Aorta (tissue), 5 donors: ENCODE measurements around the gene TERB1. TPM values are rescaled to one million over a fixed set of nuclear protein-coding genes. Genes with fewer than 3 reads are reported as not detected.
A peak's percentile ranks its signal among the peaks of the same experiment; 100 is the strongest.

Experiments
- ATAC-seq: fragments of 200-7000 bp; cut with Tn5 transposase; one replicate; pipeline ENCODE4 v1.9.1; 2022; ENCODE audit warnings: moderate library complexity; ENCODE audit not compliant: low FRiP score
- DNase-seq, 2 donors: peaks; one replicate each; pipeline ENCODE4 v3.0.0-alpha.2; 2020
- H3K27ac ChIP-seq, 2 donors: one replicate each; pipeline ENCODE4 v1.5.1; 2013; ENCODE audit warnings: low read length in 2 of 2, mild to moderate bottlenecking in 2 of 2, moderate library complexity in 2 of 2, control low read depth in 1 of 2, inconsistent platforms in 1 of 2, low read depth in 1 of 2
- H3K27me3 ChIP-seq, 2 donors: one replicate each; pipeline ENCODE4 v1.6.1; 2013; ENCODE audit warnings: control low read depth in 1 of 2, low read length in 1 of 2, mild to moderate bottlenecking in 1 of 2, moderate library complexity in 1 of 2; ENCODE audit not compliant: insufficient read depth in 2 of 2, control insufficient read depth in 1 of 2
- H3K36me3 ChIP-seq, 2 donors: one replicate each; pipeline ENCODE4 v1.6.1; 2013; ENCODE audit warnings: control low read depth in 1 of 2, low read length in 1 of 2, mild to moderate bottlenecking in 1 of 2; ENCODE audit not compliant: insufficient read depth in 2 of 2, control insufficient read depth in 1 of 2
- H3K4me1 ChIP-seq, 2 donors: one replicate each; pipeline ENCODE4 v1.6.1; 2013; ENCODE audit warnings: low read length in 2 of 2, control low read depth in 1 of 2, mild to moderate bottlenecking in 1 of 2, moderate library complexity in 1 of 2; ENCODE audit not compliant: insufficient read depth in 2 of 2, control insufficient read depth in 1 of 2
- H3K4me3 ChIP-seq, 2 donors: one replicate each; pipeline ENCODE4 v1.5.1; 2013; ENCODE audit warnings: low read length in 2 of 2, control low read depth in 1 of 2, mild to moderate bottlenecking in 1 of 2
- H3K9me3 ChIP-seq: one replicate; pipeline ENCODE4 v1.6.1; 2013; ENCODE audit warnings: mild to moderate bottlenecking, low read length; ENCODE audit not compliant: control insufficient read depth
- WGBS, 2 donors: extraction: QIAGEN DNeasy Blood & Tissue Kit; methylation state at CpG; one replicate each; pipeline ENCODE4 v1.1.7; 2013; 5-methylcytosine and 5-hydroxymethylcytosine counted together
- intact Hi-C, 2 donors: fragments of 100-400 bp; cut with DNase I; formaldehyde crosslinking; loops; one replicate each; pipeline versions ENCODE4 v1.14.2 to v1.15.0; 2022
- polyA plus RNA-seq, 2 donors: library from polyadenylated mRNA; stranded (reverse); fragments of 200-250 nt; gene quantifications; one replicate each; pipeline ENCODE4 v1.2.3, GENCODE V29; 2013
- total RNA-seq, 2 donors: library from RNA; stranded (reverse); fragmentation: NEBNext Ultra II Directional; extraction: Animal tissue kit (Norgen Biotek cat#: 25700); gene quantifications; one replicate each; pipeline ENCODE4 v1.2.1, GENCODE V29; 2021
- donor health status: healthy with polysubstance abuse.
- donor health status: Bipolar disorder and iron deficiency.
- donor health status: DM: no; HTN: no; CAD: no.
- donor health status: DM: no; HTN: no; CAD: no.
- donor health status: DM: yes; HTN: yes; CAD: no.

TERB1 gene
- total and polyA plus RNA-seq, 4 donors = not detected

DNA sequence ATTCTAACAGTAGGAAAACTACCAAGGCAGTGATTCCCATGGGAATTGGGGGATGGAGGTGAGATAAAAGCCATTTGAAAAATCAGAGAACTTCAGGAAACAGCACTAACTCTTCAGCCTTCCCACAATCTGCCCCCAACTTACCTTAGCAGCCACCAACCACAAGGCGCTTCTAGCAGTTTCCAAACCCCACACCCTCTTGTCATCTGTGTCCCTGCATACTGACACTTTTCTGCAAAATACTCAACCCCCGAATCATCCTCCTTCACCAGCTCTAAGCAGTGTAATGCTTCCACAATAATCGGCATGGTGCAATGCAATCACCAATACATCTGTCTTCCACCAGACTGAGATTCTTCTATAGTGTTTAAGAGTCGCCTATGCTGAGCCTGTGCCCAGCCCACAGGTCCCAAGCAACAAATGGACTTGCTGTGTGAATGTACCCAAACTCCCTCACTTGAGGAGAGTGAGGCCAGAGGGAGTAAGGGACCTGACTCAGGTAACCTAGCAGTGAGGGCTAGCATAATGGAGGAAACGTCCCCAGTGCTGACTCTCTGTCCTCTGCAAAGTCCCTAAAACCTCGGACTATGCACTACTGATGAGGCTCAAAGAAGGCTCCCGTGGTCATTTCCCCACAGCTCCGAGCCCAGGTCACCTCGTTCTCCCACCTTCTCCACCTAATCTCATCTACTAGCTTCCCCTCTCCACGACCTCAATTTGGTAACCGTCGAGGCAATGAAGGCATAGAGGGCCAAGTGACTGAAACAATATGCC is 50.9 kb downstream of the TERB1 start:
- H3K36me3 ChIP-seq = peaks cover 0 to 3% of the 10 kb centered on the region in 2 donors
- 13 to 16% methylated on average over 12 of the region's 12 CpGs for WGBS, 2 donors
- H3K9me3 ChIP-seq = no peaks in the 10 kb centered on the region
- no peak for DNase-seq
- peaks cover 0 to 4% of the 10 kb centered on the region in 2 donors for H3K4me1 ChIP-seq
- no peaks in the 10 kb centered on the region for H3K27me3 ChIP-seq
- no peak for ATAC-seq
- intact Hi-C loops = loop anchor here in 1 of 2 donors (5.0 kb wide), 2 partner anchors 88 to 143 kb away; no protein-coding TSS in a partner anchor
- no peak overlapping the region for H3K27ac ChIP-seq
- peak overlapping the region; percentile 77 to 92 for H3K4me3 ChIP-seq

DNA sequence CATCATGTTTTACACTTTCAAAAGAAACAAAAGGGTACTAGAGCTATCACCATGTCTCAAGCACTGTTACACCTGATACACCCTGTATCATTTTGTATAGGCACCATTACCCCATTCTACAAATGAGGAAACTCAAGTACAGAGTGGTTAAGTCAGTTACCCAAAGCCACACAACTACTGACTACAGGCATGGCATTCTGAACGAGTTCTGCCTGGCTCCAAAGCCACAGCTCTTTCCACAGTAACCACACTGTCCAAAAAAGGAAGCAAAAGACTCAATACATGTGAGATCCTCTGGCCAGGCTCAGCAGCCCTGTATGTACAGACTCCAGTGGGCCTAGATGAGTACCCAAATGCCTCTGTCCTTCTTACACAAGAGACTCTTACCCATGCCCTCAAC is 54.7 kb downstream of the TERB1 start:
- DNase-seq = no peak

DNA sequence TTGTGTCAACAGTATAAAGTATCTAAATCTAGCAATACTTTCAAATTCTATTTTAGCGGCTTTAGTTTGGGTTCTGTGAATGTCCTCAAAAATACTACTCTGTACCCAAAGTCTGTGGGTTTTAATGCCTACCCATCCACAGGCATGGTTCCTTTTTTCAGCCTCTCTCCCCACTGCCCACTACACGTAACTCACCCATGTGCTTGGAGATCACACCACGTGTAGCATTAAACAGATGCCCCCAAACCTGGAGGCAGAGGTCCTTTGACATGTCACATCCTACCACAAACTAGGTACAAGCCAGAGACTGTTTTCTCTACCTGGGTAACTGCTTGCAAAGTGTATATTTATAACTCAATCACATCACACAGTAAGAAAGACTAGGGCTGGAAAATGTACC is 55.3 kb downstream of the TERB1 start:
- H3K36me3 ChIP-seq = peaks cover 0 to 3% of the 10 kb centered on the region in 2 donors
- H3K9me3 ChIP-seq = no peaks in the 10 kb centered on the region
- no peaks in the 10 kb centered on the region for H3K27me3 ChIP-seq
- H3K4me3 ChIP-seq = no peak overlapping the region
- no peak for DNase-seq
- intact Hi-C loops = no loop called here
- 71 to 72% methylated on average over 3 of the region's 3 CpGs for WGBS, 2 donors
- ATAC-seq = no peak
- no peak overlapping the region for H3K27ac ChIP-seq
- H3K4me1 ChIP-seq = peaks cover 1 to 4% of the 10 kb centered on the region in 2 donors

More for the DNA sequence above, 54.7 kb downstream of the TERB1 start:
- H3K4me3 ChIP-seq = no peak overlapping the region
- no peak overlapping the region for H3K27ac ChIP-seq
- ATAC-seq = no peak
- peaks cover 0 to 3% of the 10 kb centered on the region in 2 donors for H3K36me3 ChIP-seq
- intact Hi-C loops = no loop called here
- 0 to 4% methylated on average over 1 of the region's 1 CpG for WGBS, 2 donors
- no peaks in the 10 kb centered on the region for H3K9me3 ChIP-seq
- H3K4me1 ChIP-seq = peaks cover 1 to 4% of the 10 kb centered on the region in 2 donors
- H3K27me3 ChIP-seq = no peaks in the 10 kb centered on the region

- 65 to 66% methylated on average over 10 of the region's 10 CpGs for WGBS, 2 donors
- H3K4me1 ChIP-seq = peaks cover 0 to 1% of the 10 kb centered on the region in 2 donors
- peak overlapping the region in 1 of 2 donors; percentile 76 for H3K27ac ChIP-seq
- ATAC-seq (no peak), DNase-seq (no peak)
- no peak overlapping the region for H3K4me3 ChIP-seq
- intact Hi-C loops = no loop called here
- H3K27me3 ChIP-seq = no peaks in the 10 kb centered on the region
- peaks cover 3 to 5% of the 10 kb centered on the region in 2 donors for H3K36me3 ChIP-seq
- no peaks in the 10 kb centered on the region for H3K9me3 ChIP-seq
Observed at GRCh38 chr16:66741950-66742808, 59.2 kb downstream of the TERB1 start.

GRCh38 chr16:66741169-66741900 is 60.0 kb downstream of the TERB1 start:
- H3K36me3 ChIP-seq = peaks cover 3 to 5% of the 10 kb centered on the region in 2 donors
- peak; percentile 96 for ATAC-seq
- peaks cover 0 to 1% of the 10 kb centered on the region in 2 donors for H3K4me1 ChIP-seq
- peak overlapping the region in 1 of 2 donors; percentile 80 for H3K27ac ChIP-seq
- intact Hi-C loops = no loop called here
- no peak overlapping the region for H3K4me3 ChIP-seq
- DNase-seq = peak; percentile 92 to 93
- no peaks in the 10 kb centered on the region for H3K27me3 ChIP-seq
- 14 to 16% methylated on average over 10 of the region's 10 CpGs for WGBS, 2 donors
- no peaks in the 10 kb centered on the region for H3K9me3 ChIP-seq

DNA sequence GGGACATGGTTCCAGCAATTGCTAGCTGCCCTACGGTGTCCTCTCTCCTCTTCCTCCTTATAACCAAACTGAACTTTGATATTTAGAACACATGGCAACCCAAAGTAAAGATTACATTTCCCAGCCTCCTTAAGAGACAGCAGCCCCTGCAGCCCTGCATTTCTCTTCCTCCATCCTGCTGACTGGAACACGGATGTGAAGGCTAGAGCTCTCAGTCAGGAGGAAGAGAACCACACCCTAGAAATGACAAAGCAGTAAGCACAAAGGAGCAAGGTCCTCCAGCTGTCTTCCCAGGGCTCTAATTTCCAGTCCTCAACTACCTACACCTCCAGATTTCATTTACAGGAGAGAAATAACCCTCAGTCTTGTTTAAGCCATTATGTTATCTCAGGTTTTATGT is 60.9 kb downstream of the TERB1 start:
- H3K4me3 ChIP-seq = no peak overlapping the region
- intact Hi-C loops = no loop called here
- WGBS, 2 donors = 76 to 78% methylated on average over 2 of the region's 2 CpGs
- DNase-seq = no peak
- peaks cover 2 to 5% of the 10 kb centered on the region in 2 donors for H3K36me3 ChIP-seq
- peak; percentile 51 for ATAC-seq
- no peak overlapping the region for H3K27ac ChIP-seq
- peaks cover 0 to 1% of the 10 kb centered on the region in 2 donors for H3K4me1 ChIP-seq
- H3K9me3 ChIP-seq = no peaks in the 10 kb centered on the region
- no peaks in the 10 kb centered on the region for H3K27me3 ChIP-seq

DNA sequence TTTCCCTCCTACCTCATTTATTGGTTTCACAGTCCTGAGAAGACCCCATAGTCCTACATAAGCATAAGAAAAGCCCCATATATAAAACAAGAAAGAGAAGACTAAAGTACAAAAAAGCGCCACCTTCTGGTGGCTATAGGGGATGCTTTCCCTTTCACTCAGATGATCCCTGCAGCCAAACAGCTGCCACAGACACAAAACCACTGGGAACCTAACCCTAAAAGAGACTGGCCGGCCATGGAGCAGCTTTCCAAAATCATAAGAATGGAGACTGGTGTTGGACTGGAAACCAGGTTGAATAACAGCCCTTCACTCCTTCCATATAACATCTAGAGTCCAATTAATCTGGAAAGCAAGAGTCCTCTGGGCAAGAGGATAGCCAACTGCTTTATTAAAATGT is 61.4 kb downstream of the TERB1 start:
- H3K4me3 ChIP-seq = no peak overlapping the region
- WGBS, 2 donors = 45 to 53% methylated on average over 2 of the region's 2 CpGs
- ATAC-seq = no peak
- H3K27me3 ChIP-seq = no peaks in the 10 kb centered on the region
- peaks cover 3 to 5% of the 10 kb centered on the region in 2 donors for H3K36me3 ChIP-seq
- no peak for DNase-seq
- no peak overlapping the region for H3K27ac ChIP-seq
- H3K9me3 ChIP-seq = no peaks in the 10 kb centered on the region
- intact Hi-C loops = no loop called here
- H3K4me1 ChIP-seq = peaks cover 0 to 1% of the 10 kb centered on the region in 2 donors

DNA sequence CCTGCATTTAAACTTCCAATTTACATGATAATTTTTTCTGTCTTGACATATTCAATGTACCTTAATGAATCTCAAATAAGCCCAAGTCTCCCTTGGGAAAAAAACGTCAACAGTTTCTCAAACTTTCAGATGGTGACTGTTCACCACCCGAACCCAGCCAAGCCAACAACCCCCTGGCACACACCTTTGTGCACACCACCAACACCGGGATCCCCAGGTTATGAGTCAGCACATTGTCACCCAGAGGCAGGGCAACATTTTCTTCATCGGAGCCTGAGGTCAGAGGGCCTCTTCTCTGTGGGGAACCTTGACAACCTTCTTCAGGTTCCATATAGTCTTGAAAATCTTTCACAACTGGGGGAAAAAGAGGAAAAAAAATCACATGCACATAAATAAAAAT is 65.5 kb downstream of the TERB1 start:
- WGBS, 2 donors = 89 to 92% methylated on average over 4 of the region's 4 CpGs
- peaks cover 5 to 16% of the 10 kb centered on the region in 2 donors for H3K36me3 ChIP-seq

More for the DNA sequence above, 65.5 kb downstream of the TERB1 start:
- H3K9me3 ChIP-seq = no peaks in the 10 kb centered on the region
- intact Hi-C loops = loop anchor here in 1 of 2 donors (10.0 kb wide), 1 partner anchor 129 kb away; no protein-coding TSS in a partner anchor
- no peak for ATAC-seq
- no peaks in the 10 kb centered on the region for H3K27me3 ChIP-seq
- H3K4me1 ChIP-seq = no peaks in the 10 kb centered on the region
- no peak overlapping the region for H3K4me3 ChIP-seq
- H3K27ac ChIP-seq = no peak overlapping the region
- no peak for DNase-seq
